Stimulated activated CD4-positive, alpha-beta T cell treated with anti-CD3 and anti-CD28 coated beads, Interleukin-15, amount 100 ng/mL, for 24 hours (primary cell): ENCODE measurements around the gene FCRL2.
"Not testable (repeated sequence)": the region's sequence is repeated elsewhere in the genome, so short reads cannot be mapped to it uniquely, and the experiment has no call there.

Experiments used
- DNase-seq: peaks from one replicate; pipeline ENCODE4 v3.0.0-alpha.2; 2020

FCRL2 gene

DNA sequence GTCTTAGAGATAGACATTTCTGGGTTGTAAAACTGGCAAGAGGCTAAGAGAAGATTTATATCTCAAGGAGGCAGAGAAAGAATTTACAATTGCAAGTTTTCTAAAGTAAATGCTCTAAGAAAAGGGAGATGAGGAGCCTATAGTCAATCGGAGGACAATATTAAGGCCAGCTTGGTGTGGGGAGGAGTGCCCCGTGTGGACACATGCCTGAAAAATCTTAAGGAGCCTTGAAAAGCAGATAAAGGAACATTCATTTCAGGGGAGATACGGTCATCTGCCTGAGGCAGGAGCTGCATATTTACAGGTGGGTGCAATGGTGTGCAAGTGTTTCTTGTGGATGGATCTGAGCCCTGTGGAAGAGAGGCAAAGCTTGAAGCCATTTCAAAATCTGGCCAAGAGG is 25.6 kb downstream of the FCRL2 start:
- DNase-seq = no peak

DNA sequence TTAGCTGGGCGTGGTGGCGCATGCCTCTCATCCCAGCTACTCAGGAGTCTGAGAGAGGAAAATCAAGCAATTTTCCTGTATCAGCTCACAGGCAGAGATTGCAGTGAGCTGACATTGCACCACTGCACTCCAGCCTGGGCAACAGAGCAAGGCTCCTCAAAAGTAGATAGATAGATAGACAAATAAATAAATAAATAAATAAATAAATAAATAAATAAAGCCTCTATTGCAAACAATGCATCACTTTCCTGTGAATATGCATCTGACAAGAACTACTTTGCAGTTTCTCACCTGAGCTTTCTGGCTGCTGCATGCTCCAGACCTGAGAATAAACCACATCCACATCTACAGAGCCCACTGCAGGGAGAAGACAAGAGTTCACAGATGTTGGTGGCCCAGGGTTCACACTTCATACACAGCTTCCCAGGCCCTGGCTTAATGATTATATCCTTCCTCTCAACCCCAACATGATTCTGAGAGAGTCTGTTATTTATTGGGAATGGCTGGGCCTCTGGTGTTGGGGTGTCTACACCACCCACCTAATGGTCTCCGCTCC is 28.6 kb downstream of the FCRL2 start:
- no peak for DNase-seq

DNA sequence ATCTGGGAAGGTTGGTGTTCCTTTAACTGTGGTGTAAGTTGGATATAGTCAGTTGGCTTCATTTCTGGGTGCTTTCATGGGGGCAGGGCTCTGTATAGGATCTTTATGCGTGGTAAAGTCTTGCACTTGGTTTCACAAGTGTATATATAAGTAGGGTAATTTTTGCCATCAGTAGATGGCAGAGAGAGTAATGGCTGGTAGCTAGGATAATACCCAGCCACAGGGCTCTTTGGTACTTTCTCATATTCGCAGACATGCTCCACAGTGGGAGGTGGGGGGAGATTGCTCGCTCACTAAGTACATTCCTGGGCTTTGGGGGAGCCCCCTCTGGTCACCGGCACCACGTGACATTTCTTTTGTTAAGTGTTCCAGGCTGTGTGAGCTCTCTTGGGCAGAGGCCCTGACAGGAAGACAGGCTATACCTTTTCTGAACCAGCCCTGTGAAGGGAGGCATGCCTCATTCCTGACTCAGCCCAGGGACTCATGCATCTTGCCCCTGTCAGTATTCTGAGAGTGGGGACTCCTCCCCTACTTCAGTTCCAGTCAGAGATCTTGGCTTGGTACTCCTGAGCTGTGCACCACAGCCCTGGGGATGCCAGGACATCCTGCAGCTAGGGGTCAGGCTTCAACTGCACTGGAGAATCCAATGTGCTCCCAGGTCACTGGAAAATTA is 37.6 kb downstream of the FCRL2 start:
- DNase-seq = no peak

DNA sequence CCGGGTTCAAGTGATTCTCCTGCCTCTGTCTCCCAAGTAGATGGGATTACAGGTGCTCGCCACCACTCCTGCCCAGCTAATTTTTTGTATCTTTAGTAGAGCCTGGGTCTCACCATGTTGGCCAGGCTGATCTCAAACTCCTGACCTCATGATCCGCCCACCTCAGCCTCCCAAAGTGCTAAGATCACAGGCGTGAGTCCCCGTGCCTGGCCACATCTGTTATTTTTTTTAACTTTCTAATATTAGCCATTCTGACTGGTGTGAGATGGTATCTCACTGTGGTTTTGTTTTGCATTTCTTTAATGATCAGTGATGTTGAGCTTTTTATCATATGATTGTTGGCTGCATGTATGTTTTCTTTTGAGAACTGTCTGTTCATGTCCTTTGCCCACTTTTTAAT is 40.9 kb downstream of the FCRL2 start:
- not testable (repeated sequence) for DNase-seq

DNA sequence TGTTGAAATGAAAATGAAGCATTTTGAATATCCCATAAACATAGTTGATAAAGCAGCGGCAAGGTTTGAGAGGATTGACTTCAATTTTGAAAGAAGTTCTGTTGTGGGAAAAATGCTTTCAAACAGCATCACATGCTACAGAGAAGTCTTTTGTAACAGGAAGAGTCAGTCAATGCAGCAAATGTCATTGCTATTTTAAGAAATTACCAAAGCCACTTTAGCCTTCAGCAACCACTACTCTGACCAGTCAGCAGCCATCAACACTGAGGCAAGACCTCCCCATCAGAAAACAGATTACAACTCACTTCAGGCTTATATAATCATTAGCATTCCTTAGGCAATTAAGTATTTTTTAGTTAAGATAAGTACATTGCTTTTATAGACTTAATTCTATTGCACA is 42.6 kb downstream of the FCRL2 start:
- no peak for DNase-seq

DNA sequence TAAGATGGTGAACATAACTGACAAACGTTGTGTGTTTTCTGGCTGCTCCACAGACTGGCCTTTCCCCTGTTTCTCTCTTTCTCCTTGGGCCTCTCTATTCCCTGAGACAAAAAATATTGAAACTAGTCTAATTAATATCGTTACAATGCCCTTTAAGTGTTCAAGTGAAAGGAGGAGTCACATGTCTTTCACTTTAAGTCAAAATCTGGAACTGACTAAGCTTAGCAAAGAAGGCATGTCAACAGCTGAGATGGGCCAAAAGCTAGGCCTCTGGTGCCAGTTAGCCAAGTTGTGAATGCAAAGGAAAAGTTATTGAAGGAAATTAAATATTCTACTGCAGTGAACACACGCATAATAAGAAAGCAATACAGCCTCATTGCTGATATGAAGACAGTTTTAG is 44.2 kb downstream of the FCRL2 start:
- DNase-seq = no peak

DNA sequence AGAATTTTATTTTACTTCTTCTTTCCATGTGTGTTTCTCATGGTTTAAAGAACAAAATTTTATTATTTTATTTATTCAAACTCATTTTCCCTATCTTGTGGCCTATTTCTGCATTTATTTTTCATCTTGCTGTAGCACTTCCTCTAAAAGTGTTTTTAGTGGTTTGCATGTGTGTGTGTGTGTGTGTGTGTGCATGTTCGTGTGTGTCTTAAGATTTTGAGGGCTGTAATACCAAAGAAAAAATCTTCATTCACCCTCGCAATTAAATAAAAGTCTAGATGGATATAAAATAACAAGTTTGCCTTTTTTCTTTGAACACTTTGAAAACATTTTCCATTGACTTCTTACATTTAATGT is 51.7 kb downstream of the FCRL2 start:
- DNase-seq = no peak

DNA sequence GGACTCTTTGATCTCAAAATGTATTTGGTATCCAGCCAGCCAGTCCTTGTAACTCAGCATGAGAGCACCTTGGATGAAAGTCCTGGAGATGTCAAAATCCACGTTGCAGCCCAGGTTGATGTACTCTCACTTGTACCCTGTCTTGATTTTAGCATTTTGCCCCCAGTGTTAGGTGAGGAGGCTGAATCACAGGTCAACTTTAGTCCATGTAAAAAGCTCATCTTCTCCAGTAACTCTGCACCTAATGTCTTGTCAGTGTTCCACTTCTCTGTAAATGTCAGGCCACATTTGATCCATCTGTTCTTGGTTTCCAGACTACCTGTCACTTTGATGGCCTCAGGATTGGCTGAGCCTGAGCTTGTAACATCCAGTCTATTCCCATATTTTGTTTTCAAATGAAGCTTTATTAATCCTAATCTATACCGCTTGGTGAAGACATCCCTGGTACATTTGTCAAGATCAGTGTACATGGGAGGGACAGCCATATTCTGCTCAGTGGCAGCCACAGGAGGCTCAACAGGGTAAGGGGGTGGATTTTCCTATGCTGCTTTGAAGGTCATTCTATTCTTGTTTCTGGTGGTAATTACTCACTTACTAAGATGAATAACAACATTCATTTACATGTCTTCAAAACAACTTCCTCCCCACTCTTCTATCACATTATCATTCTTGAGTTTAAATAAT is 52.3 kb downstream of the FCRL2 start:
- no peak for DNase-seq

DNA sequence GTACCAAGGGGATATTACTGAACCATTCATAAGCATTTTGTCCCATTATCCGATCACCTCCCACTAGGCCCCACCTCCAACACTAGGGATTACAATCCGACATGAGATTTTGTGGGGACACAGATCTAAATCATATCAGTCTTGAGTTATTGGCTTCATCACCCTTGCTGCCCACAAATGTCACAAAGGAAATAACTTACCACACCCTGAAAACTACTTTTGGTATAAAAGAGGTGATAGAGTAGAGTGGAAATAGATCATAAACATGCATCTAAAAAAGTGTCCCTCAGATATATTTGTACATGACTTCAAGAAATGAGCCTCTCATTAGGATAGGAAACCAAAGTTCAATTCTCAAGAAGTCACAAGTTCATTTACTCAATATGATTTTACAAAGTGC is 53.8 kb downstream of the FCRL2 start:
- no peak for DNase-seq

DNA sequence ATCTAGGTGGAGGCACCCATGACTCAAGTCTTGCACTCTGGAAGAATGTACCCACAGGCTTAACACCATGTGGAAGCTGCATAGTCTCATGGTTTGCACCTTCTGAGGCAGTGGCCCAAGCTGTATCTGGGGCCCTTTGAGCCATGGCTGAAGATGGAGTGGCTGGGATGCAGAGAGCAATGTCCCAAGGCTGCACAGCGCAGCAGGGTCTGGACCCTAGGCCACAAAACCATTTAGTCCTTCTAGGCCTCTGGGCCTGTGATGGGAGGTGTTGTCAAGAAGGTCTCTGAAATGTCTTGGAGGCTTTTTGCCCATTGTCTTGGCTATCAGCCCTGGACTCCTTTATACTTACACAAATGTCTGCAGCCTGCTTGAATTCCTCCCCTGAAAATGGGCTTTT is 54.9 kb downstream of the FCRL2 start:
- DNase-seq = no peak

DNA sequence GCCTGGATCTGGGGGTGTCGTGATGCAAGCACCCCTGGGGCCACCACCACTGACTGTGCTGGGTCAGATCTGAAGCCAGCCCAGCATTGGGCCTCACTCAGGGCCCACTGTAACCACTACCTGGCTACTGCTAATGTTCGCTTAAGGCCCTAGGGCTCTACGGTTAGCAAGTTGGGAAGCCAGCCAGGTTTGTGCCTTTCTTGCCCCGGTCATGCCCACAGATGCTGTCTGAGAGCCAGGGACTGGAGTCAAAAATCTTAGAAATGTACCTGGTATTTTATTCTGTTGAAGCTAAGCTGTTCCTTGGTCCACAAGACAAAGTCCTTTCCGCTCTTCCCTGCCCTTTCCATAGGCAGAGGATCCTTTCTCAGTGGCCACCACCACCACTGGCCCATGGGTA is 61.2 kb downstream of the FCRL2 start:
- DNase-seq = no peak

DNA sequence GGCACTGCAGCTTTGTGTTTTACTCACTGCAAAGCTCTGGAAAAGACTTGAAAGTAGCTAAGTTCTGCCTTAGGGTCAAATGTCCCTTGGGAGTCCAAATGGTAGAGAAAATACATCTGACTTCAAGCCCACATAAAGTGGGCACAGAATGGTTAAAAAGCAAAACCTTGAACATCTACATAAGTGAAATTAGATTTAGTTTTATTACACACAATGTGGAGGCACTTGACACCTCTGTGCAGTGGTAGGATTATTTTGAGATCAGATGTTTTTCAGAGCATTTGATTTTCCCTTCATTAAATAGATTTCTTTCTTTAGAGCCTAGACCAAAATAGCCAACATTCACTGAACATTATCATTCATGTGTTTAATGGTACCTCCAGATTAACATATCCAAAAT is 65.1 kb downstream of the FCRL2 start:
- no peak for DNase-seq

DNA sequence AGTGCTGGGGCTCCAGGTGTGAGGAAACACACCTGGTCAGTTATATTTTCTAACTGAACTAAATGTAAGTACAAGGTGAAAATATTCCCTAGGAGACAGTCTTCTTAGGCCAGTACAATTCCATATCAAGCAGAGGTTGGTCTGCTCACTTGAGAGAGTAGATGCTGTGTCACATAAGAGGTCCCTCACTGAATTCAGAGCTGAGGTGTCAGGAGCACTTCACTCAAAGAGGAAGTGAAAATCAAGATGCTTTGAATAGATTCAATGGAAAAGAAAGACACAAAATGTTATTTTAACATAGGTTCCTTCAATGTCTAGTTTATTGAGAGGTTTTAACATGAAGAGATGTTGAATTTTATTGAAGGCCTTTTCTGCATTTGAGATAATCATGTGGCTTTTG is 72.1 kb downstream of the FCRL2 start:
- DNase-seq = no peak

DNA sequence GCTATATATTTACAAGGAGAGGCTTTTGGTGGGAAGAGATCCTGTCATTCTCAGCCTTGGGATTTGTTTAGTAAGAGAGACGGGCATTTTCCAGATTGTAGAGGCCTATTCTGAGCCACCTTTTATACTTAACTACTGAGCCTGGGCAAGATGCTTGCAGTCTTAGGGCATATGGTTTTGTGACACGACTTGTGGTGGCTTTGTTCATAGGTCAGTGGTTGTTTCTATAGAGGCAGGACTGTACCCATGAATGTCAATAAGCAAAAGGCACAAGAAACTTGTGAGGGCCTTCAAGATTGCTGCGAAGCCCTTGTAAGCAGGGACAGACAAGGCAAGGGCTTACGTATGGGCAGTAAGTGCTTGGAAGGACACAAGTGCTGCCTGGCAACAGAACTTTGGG is 73.0 kb downstream of the FCRL2 start:
- no peak for DNase-seq

DNA sequence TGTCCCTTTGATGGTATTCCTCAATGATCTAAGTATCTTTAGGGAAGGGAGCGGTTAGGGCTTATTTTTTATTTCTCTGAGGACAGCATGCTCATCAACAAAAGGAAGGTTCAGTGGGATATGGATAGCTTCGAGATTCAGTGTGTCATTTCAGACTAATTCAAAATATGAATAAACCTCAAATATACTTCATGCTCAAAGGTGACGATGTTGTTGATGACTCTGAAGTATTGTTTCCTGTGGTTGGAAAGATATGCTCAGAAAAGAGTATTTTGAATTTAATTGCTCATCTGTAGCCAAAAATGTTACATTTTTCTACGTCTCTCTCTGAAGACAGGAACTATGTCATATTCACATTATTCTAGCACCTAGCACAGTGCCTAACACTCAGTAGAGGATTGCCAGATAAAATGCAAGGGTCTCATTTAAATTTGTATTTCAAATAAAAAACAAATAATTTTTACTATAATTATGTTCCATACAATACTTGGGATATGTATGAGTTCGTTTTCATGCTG is 74.6 kb downstream of the FCRL2 start:
- DNase-seq = no peak

DNA sequence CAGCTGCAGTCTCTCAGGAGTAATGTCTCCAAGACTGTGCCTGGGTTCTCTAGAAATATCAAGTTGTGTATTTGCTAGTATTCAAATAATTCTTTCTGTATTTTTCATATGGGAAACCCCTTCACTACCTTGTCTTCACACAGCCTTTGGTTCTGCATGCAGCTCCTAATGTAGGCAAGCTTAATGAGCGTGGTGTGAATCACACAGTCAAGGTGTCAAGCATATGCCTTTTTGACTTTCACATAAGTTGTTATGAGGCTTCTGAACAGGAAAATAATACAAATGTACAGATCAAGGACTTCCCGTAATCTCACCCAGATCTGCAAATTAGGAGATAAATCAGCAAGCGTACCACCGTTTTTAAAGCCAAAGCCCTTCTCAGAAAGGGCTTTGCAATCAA is 76.2 kb downstream of the FCRL2 start, which contains the start of gene FCRL3:
TSS of gene FCRL3 (minus strand) at position 38 of the 400 bp plus-strand sequence. CDS start 280 bp downstream, outside the sequence.
- no peak for DNase-seq

DNA sequence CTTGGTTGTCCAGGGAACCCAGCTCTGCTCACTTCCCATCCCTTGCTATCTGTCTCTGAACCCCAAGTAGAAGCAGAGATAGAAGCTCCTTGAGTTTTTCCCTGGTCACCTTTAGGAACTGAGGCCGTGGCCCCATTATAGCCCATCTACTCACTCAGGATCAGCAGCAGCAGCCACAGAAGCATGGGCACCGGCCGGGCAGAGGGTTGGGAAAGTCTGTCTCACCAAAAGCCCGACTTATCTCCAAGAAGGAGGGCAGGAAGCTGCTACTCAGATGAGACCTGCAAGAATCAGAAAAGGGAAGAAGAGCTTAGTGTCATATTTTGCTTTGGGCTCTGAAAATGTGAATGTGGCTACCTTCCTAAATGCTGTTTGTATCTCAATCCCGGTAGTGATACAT is 76.6 kb downstream of the FCRL2 start:
- DNase-seq = no peak

DNA sequence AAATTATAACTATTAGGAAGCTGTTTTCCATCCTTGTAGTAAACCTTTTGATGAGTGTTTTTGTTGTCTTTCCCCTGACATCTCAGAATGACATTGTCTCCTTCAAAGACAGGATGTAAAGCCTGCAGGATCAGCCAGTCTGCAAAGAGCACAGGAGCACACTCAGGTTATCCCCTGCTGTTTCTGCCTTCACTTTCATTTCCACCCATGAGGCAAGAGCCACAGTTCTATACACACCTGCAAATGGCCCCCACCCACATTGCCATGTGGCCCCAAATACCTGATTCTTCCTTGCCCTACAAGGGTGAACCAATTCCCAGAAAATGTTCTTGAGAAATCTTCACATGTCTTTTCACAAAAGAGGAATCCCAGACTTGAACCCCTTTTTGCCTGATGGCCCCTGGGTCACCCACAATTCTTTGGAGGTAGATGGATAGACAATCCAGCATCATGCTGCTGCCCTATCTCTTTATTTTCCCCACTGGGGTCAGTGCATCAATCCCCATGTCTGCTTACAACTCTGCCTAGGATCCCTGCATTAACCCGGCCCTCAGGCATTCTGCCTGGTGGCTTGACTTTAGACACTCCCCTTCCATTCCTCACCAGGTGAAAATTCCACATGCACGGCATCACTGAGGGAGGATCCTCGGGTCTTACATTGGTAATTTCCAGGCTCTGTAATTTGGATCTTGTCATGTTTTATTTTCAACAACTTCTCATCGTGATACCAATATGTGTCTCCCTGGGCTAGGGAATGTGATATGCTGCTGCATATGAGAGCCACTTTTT is 79.0 kb downstream of the FCRL2 start:
- no peak for DNase-seq

DNA sequence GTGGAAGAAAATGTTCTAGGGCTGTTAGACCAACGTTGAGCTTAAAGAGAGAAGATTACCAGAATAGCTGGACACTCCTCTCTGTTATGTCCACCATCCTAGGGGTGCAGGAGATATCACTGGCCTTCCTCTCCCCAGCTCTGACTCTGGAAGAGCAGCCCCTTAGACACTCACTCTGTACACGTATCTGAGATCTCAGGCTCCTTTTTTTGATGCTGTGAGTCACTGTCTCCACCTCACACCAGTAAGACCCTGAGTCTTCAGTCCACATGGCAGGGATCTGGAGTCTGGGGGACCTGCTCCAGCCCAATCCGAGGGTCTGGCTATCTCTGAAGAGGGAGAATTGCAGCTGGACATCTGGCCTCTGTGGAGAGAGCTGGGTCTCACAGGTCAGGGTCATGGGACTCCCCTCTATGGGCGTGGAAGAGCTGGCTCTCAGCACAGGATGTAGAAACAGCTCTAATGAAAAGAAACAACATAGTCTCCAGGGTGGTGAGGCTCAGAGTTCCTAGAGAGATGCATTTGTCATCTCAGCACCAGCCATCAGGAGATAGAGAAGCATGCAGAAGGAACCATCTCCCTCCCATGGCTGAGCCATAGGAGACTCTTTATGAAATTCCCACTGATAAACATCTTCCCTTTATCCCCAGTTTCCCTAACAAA is 79.8 kb downstream of the FCRL2 start:
- DNase-seq = no peak
